Measurements from ENCODE around the gene ANG. TPM values are rescaled to one million over a fixed set of nuclear protein-coding genes. Genes with fewer than 3 reads are reported as not detected.

The ANG gene
- total RNA-seq, 2 experiments from 2014 or later = 0.27 to 0.92 TPM

DNA sequence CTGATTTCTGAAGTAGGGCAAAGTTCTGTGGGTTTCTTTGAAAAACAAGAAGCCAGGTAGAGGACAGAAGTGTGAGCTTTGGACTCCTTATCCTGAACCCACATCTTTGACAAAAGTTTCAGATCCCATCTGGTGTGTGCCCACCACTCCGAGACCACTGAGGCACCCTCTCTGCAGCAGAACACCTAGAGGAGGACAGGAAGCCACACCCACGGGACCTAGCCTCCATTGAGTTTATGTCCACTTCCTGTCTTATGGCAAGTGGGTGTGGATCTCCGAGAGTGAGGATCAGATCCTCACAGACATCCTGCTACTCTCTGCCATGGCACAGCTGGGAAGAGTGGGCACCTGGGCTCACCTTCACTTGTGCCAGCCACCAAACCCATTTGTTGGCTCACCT is 30.3 kb upstream of the ANG start:
- DNase-seq (no peak), ATAC-seq (ENCODE audit: poor library complexity) (no peak)
- peaks cover 4% of the 10 kb centered on the region for H3K36me3 Mint-ChIP-seq (ENCODE audit: low read depth)
- intact Hi-C loops (cut with DNase I, micrococcal nuclease) = no loop called here
- no peaks in the 10 kb centered on the region for H3K9me3 Mint-ChIP-seq
- no peak for TF ChIP-seq CTCF (IDR thresholded peaks at IDR 0.05)
- peaks cover 26 to 33% of the 10 kb centered on the region in 2 experiments for H3K27me3 ChIP-seq (ENCODE audit: control insufficient read depth in 1 of 2, insufficient read depth in 2 of 2, low read length in 2 of 2)
- H3K27ac Mint-ChIP-seq = no peak overlapping the region
- H3K4me3 ChIP-seq (ENCODE audit: low read length) = no peak overlapping the region
- ChIA-PET POLR2A (interaction anchor here (1.5 to 2.9 kb wide), 2 partner anchors 23 to 25 kb away, joined by 4 to 13 read pairs; no protein-coding TSS in a partner anchor), CTCF (interaction anchor here (1.0 to 5.7 kb wide), 5 partner anchors 22 to 313 kb away, joined by 3 to 27 read pairs (median 3); no protein-coding TSS in a partner anchor)
- H3K4me1 Mint-ChIP-seq (ENCODE audit: low read depth) = peaks cover 41% of the 10 kb centered on the region
- H3K27ac ChIP-seq (ENCODE audit: low read depth in 1 of 2, low read length in 2 of 2) = no peak overlapping the region
- H3K36me3 ChIP-seq (ENCODE audit: insufficient read depth, low read length) = no peaks in the 10 kb centered on the region
- H3K4me1 ChIP-seq (ENCODE audit: insufficient read depth, low read length) = peaks cover 23% of the 10 kb centered on the region
- no peak overlapping the region for H3K4me3 Mint-ChIP-seq
- peaks cover 60% of the 10 kb centered on the region for H3K27me3 Mint-ChIP-seq
- H3K9me3 ChIP-seq (ENCODE audit: control insufficient read depth in 1 of 2, insufficient read depth in 1 of 2, low read length in 2 of 2) = peaks cover 0 to 3% of the 10 kb centered on the region in 2 experiments

GRCh38 chr14:20659336-20659735 is 29.2 kb upstream of the ANG start:
- H3K9me3 Mint-ChIP-seq = no peaks in the 10 kb centered on the region
- H3K36me3 Mint-ChIP-seq (ENCODE audit: low read depth) = peaks cover 4% of the 10 kb centered on the region
- Histone ChIP-seq H3K4me3 (ENCODE audit: low read length) (no peak overlapping the region), H3K27ac (ENCODE audit: low read depth in 1 of 2, low read length in 2 of 2) (no peak overlapping the region), H3K9me3 (ENCODE audit: control insufficient read depth in 1 of 2, insufficient read depth in 1 of 2, low read length in 2 of 2) (no peaks in the 10 kb centered on the region), H3K36me3 (ENCODE audit: insufficient read depth, low read length) (no peaks in the 10 kb centered on the region), H3K4me1 (ENCODE audit: insufficient read depth, low read length) (peaks cover 23% of the 10 kb centered on the region), H3K27me3 (ENCODE audit: control insufficient read depth in 1 of 2, insufficient read depth in 2 of 2, low read length in 2 of 2) (peaks cover 17 to 22% of the 10 kb centered on the region in 2 experiments)
- no peak for ATAC-seq (ENCODE audit: poor library complexity)
- H3K4me3 Mint-ChIP-seq = no peak overlapping the region
- H3K27ac Mint-ChIP-seq = no peak overlapping the region
- no peak for DNase-seq
- POLR2A ChIA-PET = interaction anchor here (2.9 kb wide), 1 partner anchor 22 kb away, joined by 13 read pairs; no protein-coding TSS in a partner anchor
- H3K4me1 Mint-ChIP-seq (ENCODE audit: low read depth) = peaks cover 37% of the 10 kb centered on the region
- intact Hi-C loops (cut with DNase I, micrococcal nuclease) = no loop called here
- TF ChIP-seq CTCF (IDR thresholded peaks at IDR 0.05) = no peak
- CTCF ChIA-PET = interaction anchor here (1.0 to 5.7 kb wide), 2 partner anchors 32 to 46 kb away, joined by 3 to 27 read pairs; no protein-coding TSS in a partner anchor
- H3K27me3 Mint-ChIP-seq = peaks cover 51% of the 10 kb centered on the region

DNA sequence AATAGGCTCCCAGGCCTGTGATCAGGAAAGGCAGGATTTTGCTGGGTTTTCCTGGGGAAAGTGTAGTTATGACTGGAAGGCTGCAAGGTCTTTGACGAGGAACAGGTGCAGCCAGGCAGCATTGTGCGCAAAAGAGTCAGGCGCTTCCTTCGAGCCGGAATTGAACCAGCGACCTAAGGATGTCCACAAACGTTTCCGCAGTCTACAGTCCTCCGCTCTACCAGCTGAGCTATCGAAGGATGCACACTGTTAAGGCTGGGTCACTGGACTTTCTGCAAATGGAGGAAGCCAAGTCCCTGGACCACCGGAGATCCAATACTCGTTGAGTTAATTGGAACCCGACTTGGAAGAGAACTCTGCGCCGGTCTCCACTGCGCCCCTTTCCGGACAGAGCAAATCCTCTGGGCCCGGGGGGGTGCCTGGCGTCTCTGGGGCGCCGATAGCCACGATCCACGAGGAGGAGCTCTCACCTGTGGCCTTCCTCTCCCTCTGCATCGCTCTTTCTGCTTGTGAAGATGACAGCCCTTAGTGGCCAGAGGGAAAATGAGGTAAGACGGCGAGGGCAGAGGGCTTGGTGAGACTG is 28.7 kb upstream of the ANG start:
- ATAC-seq (ENCODE audit: poor library complexity) (no peak), DNase-seq (no peak)
- H3K4me1 Mint-ChIP-seq (ENCODE audit: low read depth) = peaks cover 36% of the 10 kb centered on the region
- Histone ChIP-seq H3K36me3 (ENCODE audit: insufficient read depth, low read length) (no peaks in the 10 kb centered on the region), H3K4me3 (ENCODE audit: low read length) (no peak overlapping the region), H3K27ac (ENCODE audit: low read depth in 1 of 2, low read length in 2 of 2) (no peak overlapping the region), H3K9me3 (ENCODE audit: control insufficient read depth in 1 of 2, insufficient read depth in 1 of 2, low read length in 2 of 2) (no peaks in the 10 kb centered on the region), H3K27me3 (ENCODE audit: control insufficient read depth in 1 of 2, insufficient read depth in 2 of 2, low read length in 2 of 2) (peaks cover 17 to 22% of the 10 kb centered on the region in 2 experiments), H3K4me1 (ENCODE audit: insufficient read depth, low read length) (peaks cover 23% of the 10 kb centered on the region)
- peaks cover 45% of the 10 kb centered on the region for H3K27me3 Mint-ChIP-seq
- ChIA-PET CTCF (interaction anchor here (5.7 kb wide), 1 partner anchor 31 kb away, joined by 27 read pairs; no protein-coding TSS in a partner anchor), POLR2A (no interaction called here)
- intact Hi-C loops (cut with DNase I, micrococcal nuclease) = no loop called here
- H3K9me3 Mint-ChIP-seq = no peaks in the 10 kb centered on the region
- H3K4me3 Mint-ChIP-seq = no peak overlapping the region
- H3K36me3 Mint-ChIP-seq (ENCODE audit: low read depth) = peaks cover 4% of the 10 kb centered on the region
- no peak overlapping the region for H3K27ac Mint-ChIP-seq
- TF ChIP-seq CTCF (IDR thresholded peaks at IDR 0.05) = no peak

Measured in CD4-positive, alpha-beta T cell (primary cell).